ENCODE results near the gene MEF2A. TPM values are rescaled to one million over a fixed set of nuclear protein-coding genes. Genes with fewer than 3 reads are reported as not detected.

Gene MEF2A
- total RNA-seq, 1 experiment from 2014 or later: 30.7 TPM

DNA sequence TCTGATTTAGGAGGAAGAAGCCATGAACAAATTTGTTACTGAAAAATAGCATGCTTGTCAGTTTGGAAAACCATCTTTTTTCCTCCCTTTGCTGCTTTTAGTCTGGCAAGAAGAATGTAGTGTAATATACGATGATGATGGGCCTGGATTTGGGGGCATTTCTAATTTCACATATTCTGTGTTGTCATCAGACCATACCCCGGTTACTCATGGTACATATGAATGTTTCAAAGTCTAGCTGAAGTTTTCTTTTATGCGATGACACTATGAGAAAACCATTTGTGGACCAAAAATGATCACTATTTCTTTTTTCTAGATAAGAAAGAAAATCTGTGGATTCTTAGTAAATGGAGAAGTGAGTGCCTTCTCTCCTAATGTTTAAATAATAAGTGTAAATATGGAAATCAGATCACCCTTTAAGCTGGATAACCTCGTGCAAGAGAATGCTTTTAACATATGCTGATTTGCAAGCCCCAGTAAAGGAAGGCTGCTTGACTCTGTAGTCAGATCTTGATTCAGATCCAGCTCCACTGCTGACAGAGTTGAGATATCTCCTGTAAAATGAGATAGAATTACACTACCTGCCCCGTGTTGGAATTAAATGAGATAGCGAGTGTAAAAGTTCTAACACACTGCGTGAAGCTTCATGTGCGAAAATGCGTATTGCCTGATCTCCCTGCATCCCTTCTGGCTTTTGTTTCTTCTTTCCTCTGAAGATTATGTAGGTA lies 3.0 kb downstream of the MEF2A start:
- Mint-ChIP-seq H3K27me3 (ENCODE audit: low read depth) (no peaks in the 10 kb centered on the region), H3K4me1 (peaks cover 64% of the 10 kb centered on the region), H3K4me3 (peak overlapping the region; percentile 99), H3K9me3 (no peaks in the 10 kb centered on the region), H3K27ac (peak overlapping the region; percentile 60), H3K36me3 (no peaks in the 10 kb centered on the region)
- TF ChIP-seq, protein P1, sequence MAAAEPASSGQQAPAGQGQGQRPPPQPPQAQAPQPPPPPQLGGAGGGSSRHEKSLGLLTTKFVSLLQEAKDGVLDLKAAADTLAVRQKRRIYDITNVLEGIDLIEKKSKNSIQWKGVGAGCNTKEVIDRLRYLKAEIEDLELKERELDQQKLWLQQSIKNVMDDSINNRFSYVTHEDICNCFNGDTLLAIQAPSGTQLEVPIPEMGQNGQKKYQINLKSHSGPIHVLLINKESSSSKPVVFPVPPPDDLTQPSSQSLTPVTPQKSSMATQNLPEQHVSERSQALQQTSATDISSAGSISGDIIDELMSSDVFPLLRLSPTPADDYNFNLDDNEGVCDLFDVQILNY (CRISPR knock-in tag; IDR thresholded peaks at IDR 0.05): no peak
- peak; percentile 80; the same call in 1 of the 2 replicates for TF ChIP-seq ZNF121 (CRISPR knock-in tag; IDR thresholded peaks at IDR 0.05)
- POLR2A ChIA-PET: interaction anchor here (0.6 kb wide), 1 partner anchor 133 kb away, joined by 7 read pairs; no protein-coding TSS in a partner anchor
- no peak for DNase-seq (ENCODE audit: low spot score)
- CTCF ChIA-PET: no interaction called here
- ATAC-seq: no peak

DNA sequence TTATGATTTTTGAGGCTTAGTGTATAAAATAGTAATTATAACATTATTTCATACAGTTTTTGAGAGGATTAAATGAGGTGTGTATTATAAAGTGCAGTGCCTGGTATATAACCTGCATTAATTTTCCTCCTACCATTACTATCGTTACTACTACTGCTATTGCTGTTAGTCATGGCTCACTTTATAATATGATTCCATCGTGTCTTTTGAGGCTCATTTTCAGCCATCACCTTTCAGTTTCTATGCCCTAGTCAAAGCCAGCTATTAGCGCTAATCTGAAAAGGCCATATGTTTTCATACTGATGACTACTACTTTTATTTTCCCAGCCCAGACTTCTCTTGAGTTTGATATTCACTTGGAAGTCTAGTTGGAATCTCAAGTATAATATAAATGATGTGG lies 5.5 kb downstream of the MEF2A start:
- peaks cover 77% of the 10 kb centered on the region for H3K4me1 Mint-ChIP-seq
- H3K9me3 Mint-ChIP-seq: no peaks in the 10 kb centered on the region
- H3K4me3 Mint-ChIP-seq: no peak overlapping the region
- no peak for ATAC-seq
- H3K27ac Mint-ChIP-seq: no peak overlapping the region
- ChIA-PET POLR2A (no interaction called here), CTCF (interaction anchor here (1.3 kb wide), 1 partner anchor 133 kb away, joined by 3 read pairs; no protein-coding TSS in a partner anchor)
- no peak for DNase-seq (ENCODE audit: low spot score)
- no peaks in the 10 kb centered on the region for H3K27me3 Mint-ChIP-seq (ENCODE audit: low read depth)
- H3K36me3 Mint-ChIP-seq: no peaks in the 10 kb centered on the region
- TF ChIP-seq NFE2L1 (CRISPR knock-in tag; IDR thresholded peaks at IDR 0.05): no peak
- TF ChIP-seq, protein P2, sequence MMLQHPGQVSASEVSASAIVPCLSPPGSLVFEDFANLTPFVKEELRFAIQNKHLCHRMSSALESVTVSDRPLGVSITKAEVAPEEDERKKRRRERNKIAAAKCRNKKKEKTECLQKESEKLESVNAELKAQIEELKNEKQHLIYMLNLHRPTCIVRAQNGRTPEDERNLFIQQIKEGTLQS (CRISPR knock-in tag; conservative IDR thresholded peaks at IDR 0.05): no peak
- TF ChIP-seq ZNF219 (CRISPR knock-in tag; IDR thresholded peaks at IDR 0.05; ENCODE audit: borderline replicate concordance): no peak
- no peak for TF ChIP-seq ZBTB21 (CRISPR knock-in tag; IDR thresholded peaks at IDR 0.05; ENCODE audit: borderline replicate concordance)
- no peak for TF ChIP-seq HMGA2 (CRISPR knock-in tag; IDR thresholded peaks at IDR 0.05)
- TF ChIP-seq, protein P3, sequence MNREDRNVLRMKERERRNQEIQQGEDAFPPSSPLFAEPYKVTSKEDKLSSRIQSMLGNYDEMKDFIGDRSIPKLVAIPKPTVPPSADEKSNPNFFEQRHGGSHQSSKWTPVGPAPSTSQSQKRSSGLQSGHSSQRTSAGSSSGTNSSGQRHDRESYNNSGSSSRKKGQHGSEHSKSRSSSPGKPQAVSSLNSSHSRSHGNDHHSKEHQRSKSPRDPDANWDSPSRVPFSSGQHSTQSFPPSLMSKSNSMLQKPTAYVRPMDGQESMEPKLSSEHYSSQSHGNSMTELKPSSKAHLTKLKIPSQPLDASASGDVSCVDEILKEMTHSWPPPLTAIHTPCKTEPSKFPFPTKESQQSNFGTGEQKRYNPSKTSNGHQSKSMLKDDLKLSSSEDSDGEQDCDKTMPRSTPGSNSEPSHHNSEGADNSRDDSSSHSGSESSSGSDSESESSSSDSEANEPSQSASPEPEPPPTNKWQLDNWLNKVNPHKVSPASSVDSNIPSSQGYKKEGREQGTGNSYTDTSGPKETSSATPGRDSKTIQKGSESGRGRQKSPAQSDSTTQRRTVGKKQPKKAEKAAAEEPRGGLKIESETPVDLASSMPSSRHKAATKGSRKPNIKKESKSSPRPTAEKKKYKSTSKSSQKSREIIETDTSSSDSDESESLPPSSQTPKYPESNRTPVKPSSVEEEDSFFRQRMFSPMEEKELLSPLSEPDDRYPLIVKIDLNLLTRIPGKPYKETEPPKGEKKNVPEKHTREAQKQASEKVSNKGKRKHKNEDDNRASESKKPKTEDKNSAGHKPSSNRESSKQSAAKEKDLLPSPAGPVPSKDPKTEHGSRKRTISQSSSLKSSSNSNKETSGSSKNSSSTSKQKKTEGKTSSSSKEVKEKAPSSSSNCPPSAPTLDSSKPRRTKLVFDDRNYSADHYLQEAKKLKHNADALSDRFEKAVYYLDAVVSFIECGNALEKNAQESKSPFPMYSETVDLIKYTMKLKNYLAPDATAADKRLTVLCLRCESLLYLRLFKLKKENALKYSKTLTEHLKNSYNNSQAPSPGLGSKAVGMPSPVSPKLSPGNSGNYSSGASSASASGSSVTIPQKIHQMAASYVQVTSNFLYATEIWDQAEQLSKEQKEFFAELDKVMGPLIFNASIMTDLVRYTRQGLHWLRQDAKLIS (CRISPR knock-in tag; IDR thresholded peaks at IDR 0.05; ENCODE audit: borderline replicate concordance): no peak
- TF ChIP-seq, protein P1 (CRISPR knock-in tag; IDR thresholded peaks at IDR 0.05): no peak
- TF ChIP-seq, protein P4, sequence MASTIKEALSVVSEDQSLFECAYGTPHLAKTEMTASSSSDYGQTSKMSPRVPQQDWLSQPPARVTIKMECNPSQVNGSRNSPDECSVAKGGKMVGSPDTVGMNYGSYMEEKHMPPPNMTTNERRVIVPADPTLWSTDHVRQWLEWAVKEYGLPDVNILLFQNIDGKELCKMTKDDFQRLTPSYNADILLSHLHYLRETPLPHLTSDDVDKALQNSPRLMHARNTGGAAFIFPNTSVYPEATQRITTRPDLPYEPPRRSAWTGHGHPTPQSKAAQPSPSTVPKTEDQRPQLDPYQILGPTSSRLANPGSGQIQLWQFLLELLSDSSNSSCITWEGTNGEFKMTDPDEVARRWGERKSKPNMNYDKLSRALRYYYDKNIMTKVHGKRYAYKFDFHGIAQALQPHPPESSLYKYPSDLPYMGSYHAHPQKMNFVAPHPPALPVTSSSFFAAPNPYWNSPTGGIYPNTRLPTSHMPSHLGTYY (CRISPR knock-in tag; IDR thresholded peaks at IDR 0.05): no peak
- no peak for TF ChIP-seq ZNF121 (CRISPR knock-in tag; IDR thresholded peaks at IDR 0.05)
- TF ChIP-seq EMX1 (CRISPR knock-in tag; IDR thresholded peaks at IDR 0.05): no peak
- TF ChIP-seq, protein P5, sequence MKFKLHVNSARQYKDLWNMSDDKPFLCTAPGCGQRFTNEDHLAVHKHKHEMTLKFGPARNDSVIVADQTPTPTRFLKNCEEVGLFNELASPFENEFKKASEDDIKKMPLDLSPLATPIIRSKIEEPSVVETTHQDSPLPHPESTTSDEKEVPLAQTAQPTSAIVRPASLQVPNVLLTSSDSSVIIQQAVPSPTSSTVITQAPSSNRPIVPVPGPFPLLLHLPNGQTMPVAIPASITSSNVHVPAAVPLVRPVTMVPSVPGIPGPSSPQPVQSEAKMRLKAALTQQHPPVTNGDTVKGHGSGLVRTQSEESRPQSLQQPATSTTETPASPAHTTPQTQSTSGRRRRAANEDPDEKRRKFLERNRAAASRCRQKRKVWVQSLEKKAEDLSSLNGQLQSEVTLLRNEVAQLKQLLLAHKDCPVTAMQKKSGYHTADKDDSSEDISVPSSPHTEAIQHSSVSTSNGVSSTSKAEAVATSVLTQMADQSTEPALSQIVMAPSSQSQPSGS (CRISPR knock-in tag; IDR thresholded peaks at IDR 0.05; ENCODE audit: borderline replicate concordance, low read depth): no peak
- TF ChIP-seq, protein P6, sequence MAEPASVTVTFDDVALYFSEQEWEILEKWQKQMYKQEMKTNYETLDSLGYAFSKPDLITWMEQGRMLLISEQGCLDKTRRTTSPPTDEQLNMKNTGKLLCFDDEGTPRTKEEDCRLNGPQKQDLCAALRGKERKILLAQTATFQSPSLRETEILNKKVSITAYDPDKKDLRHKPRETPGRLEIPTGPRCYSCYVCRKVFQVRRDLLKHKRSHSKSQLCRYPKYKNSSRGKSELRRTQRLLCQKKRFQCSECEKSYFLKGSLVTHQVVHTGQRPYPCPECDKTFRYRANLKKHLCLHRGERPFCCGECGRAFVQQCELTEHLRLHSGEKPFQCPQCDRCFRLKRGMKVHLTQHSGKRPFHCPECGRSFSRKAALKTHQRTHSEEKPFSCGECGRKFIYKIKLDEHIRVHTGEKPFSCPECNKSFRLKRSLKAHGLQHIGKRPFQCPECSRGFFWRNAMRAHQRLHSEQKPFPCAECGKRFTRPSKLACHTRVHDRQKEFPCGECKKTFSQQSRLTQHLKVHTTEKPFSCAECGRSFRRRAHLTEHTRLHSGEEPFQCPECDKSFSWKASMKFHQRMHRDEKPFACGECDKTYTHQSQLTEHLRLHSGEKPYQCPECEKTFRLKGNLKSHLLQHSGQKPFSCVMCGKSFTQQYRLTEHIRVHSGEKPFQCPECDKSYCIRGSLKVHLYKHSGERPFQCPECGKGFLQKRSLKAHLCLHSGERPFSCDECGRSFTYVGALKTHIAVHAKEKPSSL (CRISPR knock-in tag; conservative IDR thresholded peaks at IDR 0.05): no peak
- TF ChIP-seq, protein P7, sequence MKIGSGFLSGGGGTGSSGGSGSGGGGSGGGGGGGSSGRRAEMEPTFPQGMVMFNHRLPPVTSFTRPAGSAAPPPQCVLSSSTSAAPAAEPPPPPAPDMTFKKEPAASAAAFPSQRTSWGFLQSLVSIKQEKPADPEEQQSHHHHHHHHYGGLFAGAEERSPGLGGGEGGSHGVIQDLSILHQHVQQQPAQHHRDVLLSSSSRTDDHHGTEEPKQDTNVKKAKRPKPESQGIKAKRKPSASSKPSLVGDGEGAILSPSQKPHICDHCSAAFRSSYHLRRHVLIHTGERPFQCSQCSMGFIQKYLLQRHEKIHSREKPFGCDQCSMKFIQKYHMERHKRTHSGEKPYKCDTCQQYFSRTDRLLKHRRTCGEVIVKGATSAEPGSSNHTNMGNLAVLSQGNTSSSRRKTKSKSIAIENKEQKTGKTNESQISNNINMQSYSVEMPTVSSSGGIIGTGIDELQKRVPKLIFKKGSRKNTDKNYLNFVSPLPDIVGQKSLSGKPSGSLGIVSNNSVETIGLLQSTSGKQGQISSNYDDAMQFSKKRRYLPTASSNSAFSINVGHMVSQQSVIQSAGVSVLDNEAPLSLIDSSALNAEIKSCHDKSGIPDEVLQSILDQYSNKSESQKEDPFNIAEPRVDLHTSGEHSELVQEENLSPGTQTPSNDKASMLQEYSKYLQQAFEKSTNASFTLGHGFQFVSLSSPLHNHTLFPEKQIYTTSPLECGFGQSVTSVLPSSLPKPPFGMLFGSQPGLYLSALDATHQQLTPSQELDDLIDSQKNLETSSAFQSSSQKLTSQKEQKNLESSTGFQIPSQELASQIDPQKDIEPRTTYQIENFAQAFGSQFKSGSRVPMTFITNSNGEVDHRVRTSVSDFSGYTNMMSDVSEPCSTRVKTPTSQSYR (CRISPR knock-in tag; IDR thresholded peaks at IDR 0.05): no peak
- TF ChIP-seq, protein P8, sequence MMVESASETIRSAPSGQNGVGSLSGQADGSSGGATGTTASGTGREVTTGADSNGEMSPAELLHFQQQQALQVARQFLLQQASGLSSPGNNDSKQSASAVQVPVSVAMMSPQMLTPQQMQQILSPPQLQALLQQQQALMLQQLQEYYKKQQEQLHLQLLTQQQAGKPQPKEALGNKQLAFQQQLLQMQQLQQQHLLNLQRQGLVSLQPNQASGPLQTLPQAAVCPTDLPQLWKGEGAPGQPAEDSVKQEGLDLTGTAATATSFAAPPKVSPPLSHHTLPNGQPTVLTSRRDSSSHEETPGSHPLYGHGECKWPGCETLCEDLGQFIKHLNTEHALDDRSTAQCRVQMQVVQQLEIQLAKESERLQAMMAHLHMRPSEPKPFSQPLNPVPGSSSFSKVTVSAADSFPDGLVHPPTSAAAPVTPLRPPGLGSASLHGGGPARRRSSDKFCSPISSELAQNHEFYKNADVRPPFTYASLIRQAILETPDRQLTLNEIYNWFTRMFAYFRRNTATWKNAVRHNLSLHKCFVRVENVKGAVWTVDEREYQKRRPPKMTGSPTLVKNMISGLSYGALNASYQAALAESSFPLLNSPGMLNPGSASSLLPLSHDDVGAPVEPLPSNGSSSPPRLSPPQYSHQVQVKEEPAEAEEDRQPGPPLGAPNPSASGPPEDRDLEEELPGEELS (CRISPR knock-in tag; IDR thresholded peaks at IDR 0.05): no peak
